Hematopoietic multipotent progenitor cell treated with erythropoietin and hydrocortisone succinate and interleukin-3 and kit ligand, for 15 days (in vitro differentiated cells): Measurements from ENCODE around the gene BDKRB2.

Experiments
- DNase-seq: peaks from one replicate; pipeline ENCODE4 v3.0.0-alpha.2; 2015; ENCODE audit warnings: low spot score

The BDKRB2 gene

DNA sequence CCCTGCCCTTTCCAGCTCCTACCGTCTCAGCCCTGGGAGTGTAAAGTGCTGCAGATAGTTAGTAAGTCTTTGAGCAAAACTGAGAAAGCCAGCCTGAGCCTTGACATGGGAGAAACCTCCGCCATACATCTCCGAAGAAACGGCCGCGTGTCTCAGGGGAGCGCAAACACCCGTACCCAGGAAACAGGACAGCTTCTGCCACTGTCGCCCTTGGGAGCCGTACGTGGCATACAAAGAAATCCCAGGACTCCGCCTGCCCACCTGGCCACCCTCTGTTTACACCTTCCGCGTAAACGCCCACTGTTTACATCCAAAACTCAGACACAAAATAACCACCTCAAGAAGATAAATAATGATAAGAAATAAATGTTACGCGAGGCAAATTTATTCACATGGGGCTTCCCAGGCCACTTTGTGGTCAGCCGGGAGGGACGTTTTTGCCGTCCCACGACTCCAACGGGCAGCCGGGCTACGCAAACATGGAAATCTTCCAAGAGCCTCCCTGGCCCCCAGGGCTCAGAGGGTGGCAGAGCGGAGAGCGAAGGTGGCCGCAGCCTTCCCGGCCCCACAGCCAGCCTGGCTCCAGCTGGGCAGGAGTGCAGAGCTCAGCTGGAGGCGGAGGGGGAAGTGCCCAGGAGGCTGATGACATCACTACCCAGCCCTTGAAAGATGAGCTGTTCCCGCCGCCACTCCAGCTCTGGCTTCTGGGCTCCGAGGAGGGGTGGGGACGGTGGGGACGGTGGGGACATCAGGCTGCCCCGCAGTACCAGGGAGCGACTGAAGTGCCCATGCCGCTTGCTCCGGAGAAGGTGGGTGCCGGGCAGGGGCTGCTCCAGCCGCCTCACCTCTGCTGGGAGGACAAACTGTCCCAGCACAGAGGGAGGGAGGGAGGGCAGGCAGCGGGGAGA, at the start of gene BDKRB2:
Gene BDKRB2, plus strand, starts transcription at position 689 of the 908 bp plus-strand sequence. CDS start 32,269 bp downstream, outside the sequence.
- DNase-seq, result no peak

DNA sequence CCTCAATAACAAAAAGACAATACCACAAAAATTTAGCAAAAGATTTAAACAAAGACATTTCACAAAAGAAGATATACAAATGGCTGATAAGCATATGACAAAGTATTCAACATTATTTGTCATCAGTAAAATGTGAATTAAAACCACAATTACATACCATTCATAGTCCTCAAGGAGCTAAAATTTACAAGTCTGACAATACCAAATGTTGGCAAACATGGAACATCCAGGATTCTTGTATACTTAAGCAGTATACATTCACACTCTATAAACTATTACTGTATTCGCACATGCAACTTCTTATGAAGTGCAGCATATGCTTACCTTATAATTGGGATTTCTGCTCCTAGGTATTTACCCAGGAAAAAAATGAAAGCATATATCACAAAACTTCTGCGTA, 49.7 kb upstream of the BDKRB2 start:
- DNase-seq, result no peak

DNA sequence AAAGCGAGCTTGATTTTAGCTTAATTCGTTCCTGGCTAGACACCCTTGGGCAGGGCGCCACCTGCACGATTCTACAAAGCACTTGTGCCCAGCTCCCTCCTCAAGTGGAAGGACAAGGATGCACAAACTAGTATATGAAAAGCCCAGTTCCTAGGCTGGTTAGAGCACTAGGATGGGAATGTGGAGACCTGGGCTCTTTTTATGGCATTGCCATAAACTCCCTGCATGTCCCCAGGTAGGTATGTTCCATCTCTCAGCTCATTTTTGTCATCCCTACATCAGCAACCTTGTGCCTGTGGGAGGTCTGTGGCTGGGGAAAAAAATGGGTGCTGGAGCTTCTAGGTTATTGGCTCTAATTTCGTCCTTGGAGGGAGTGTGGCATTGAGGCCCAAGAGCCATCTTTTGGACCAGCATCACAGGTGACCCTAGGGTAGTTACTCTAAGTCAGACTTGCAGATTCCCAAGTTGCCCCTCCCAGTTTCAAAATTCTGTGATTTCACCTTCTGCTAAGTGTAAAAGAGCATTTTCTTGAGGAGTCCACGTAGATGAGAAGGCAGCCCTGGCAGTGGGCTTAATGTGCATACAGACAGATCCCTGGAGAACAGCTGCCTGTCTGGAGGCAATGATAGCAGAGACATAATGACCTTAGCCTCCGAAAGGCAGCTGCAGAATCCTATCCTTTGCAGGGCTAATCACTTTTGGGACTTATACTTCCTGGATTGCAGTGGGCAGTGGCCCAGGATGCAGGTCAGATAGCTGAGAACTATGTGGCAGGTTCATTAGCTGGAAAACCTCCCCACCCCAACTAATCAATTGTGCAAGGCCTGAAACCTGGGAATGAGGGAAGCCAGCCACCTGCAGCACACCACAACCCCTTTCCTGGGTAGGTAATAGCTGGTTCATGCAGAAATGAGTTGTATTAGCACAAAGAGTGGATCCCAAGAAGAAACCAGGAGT, 47.6 kb upstream of the BDKRB2 start:
- no peak for DNase-seq

DNA sequence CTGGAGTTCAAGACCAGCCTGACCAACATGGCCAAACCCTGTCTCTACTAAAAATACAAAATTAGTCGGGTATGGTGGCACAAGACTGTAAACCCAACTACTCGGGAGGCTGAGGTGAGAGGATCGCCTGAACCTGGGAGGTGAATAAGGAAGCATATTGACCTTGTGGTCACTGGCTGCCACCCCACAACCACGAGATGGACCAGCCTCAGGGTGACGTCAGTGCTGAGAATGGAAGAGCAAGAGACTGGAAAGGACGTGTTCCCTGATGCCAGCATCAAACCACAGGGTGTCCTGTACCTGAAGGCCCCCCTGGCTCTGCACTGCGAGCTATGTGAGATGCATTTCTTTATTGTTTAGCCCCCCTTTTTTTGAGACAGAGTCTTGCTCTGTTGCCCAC, 45.9 kb upstream of the BDKRB2 start:
- DNase-seq, result no peak

DNA sequence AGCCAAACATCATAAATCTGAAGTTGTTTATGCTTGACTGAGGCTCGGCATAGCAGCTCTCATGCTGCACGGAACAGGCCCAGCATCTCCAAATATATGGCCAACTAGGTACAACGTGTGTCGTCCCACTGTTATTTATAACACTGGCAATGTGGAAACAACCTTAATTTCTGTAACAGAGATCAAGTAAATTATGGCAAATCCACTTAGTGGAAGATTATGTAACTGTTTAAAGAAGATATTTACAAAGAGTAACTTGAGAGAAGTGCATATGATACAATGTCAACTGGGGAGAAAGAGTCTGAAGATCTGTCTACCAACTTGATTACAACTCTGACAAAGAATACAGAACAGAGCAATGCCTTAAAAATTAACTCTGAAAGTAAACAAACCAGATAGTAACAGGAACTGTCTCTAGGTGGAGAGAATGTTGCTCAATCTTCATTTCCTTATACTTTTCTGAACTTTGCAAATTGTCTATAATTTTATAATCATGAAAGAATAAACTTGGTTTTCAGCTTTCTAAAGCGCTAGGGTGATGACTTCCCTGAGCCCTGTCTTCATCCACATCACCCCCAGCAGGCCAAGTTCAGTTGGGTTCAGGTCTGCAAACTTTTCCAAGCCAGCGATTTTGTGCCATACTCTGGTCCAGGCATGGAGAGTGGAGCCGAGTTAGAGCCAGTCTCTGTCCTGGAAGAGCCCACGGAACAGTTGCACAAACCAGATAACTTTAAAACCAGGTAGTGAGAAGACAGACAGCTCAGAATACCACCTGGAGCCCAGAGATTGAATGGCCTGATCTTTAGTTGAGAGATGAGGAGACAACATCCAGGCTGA, 44.3 kb upstream of the BDKRB2 start:
- DNase-seq, result no peak

DNA sequence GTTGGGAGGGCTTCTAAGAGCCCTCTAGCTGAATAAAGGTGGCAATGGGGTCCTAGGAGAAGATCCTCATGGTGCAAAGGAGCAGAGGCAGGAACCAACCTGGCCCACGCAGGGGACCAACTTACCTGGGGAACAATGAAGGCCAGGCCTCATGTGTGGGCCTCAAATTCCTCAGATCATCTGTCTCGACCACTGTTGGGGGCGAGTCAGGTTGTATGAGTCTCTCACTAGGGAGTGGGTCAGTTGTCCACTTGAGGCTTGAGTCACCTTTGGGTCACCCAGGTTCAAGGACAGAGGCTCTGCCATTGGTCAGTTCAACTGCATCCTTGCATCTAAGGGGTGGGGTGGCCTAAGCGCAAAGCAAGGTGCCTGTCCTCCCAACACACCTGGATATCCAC, 43.7 kb upstream of the BDKRB2 start:
- no peak for DNase-seq

DNA sequence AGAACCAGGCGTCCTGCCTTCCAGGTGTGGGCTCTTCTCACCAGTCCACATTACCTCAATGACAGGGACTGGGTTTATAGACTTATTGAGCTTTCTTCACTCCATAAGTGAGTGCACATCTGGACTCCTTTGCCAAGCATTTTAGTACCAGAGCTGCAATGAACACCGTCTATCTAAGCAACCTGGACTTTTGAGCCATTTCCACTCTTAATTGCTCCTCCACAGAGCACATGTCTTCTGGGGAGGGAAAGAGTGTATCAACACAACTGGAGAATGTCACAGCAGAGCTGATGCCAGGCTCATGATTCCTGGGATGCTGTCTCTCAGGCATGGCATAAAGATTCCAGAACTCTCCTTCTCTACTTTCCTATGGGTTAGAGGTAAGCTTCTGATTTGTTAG, 43.0 kb upstream of the BDKRB2 start:
- no peak for DNase-seq

DNA sequence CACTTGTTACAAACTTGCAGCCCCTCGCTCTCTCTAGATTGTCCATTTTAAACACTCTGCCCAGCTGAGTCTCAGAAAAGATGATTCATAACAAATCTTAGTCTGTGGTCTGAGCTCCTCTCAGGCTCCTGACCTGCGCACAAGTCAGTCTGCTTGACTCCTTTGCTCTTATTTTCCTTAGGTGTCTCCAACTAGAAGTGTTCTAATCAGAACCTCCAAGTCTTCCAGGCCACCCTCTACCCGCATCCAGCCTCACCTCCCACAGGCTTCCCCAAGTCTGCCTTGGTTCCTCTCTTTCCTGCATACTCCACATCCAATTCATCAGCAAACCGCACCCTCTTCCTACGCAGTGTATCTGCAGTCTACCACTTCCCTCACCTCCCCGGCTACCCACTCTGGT, 42.4 kb upstream of the BDKRB2 start:
- DNase-seq, result no peak

DNA sequence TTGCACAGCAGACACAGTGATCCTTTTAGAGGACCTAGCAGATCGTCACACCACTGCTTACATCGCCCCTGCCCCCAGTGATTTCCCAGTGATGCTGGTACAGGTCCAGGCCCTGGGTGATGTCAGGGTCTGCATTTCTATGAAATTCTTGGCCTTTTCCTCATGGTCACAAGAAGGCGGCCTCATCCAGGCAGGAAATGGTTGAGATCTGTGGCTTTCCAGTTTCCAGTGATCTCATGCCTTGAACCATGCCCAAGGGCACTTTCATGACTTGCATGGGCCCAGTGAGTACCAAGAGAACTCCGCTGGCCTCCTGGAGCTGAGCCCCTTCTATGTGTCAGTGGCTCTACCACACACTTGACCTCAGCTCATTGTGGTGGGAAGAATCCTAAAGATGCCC, 41.9 kb upstream of the BDKRB2 start:
- no peak for DNase-seq

DNA sequence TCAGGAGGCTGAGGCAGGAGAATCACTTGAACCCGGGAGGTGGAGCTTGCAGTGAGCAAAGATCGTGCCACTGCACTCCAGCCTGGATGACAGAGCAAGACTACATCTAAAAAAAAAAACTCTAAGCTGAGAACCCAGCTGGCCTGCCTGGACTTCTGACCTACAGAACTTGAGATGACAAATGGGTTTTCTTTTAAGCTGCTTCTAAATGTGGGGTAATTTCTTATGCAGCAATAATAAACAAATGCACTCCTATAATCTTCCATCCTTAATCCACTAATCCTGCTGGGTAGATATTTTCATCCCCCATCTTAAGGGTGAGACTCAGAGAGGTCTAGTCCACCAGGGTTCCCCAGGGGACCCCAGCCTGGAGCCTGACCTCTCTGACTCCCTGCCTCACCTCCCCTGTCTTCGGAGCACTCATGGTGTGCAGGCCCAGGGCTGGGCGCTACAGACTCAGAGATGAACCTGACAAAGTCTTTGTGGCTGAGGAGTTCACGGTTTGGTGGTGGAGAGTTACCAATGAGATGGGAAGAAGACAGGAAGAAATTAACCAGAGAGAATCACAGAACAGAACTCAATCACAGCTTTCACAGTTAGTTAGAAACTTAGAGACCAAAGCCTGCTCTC, 39.7 kb upstream of the BDKRB2 start:
- DNase-seq, result no peak

DNA sequence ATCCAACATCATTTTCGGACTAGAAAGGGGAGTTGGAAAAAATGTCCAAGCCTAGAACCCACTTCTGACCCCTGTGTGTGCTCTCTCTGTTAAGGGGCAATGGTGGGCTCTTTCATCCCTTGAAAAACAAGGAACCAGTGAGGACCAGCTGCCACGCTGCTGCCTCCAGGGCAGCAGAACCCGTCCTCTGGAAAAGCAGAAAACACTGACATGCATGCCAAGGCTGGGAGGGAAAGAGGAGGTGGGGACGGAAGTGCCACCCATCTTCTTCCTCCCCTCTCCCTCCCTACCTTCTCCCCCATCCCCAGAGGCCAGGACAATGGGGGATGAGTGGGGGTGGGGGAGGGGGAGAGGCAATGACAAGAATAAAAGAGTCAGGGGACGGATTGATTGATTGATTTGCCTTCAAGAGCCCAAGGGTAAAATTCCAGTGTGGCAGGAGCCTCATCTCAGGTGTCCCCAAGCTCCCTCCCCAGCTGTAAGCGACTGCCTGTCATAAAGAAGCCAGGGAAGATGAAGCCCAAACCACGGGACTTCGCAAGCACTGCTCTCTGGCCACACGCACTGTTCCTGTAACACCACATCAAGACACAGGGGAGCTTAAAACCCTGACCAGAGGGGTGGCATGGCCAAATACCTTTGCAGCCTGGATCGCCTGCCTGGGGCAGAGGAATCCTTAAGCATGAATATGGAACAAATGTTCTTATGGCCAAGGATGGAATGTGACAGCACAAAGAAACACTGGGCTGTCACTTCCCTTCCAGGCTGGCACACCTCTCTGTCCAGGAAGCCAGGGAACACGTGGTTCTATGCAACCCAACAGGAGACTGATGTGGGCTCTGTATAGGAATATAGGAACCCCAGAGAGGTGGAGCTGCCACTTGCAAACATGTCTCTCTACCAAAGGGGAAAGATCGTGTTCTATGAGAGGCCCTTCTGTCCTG, 38.9 kb upstream of the BDKRB2 start:
- no peak for DNase-seq

DNA sequence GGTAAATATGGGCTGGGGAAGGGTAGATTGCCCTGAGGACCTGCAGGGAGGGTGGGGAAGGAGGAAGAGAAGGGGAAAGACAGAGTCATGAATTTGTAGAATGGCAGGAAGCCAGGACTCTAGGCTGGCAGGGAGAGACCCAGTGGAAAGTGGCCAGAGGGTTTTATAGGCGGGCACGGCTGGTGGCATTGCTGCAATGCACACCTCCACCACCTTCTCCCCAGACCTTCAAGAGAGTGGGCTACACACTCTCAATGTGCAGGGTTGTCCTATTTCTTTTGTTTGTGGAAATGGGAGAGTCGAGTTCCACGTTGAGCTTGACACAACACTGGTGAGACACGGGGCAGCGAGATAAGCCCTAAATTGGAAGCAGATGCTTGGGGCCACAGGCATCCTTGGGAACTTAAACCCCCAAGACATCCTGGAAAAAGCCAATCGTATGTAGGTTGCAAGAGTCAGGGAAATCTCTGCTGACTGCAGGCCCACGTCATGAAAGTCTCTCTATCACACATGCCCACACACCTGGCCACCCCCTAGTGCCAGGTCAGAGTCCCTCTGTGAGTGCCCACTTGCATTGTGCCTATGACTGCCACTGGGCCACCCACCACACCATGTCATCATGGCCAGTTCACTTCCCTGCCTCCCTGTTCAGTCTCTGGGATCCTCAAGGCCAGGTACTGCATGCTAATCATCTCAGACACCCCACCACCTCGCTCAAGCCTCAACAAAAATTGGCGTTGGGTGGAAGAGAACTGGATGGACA, 38.0 kb upstream of the BDKRB2 start:
- DNase-seq, result no peak

DNA sequence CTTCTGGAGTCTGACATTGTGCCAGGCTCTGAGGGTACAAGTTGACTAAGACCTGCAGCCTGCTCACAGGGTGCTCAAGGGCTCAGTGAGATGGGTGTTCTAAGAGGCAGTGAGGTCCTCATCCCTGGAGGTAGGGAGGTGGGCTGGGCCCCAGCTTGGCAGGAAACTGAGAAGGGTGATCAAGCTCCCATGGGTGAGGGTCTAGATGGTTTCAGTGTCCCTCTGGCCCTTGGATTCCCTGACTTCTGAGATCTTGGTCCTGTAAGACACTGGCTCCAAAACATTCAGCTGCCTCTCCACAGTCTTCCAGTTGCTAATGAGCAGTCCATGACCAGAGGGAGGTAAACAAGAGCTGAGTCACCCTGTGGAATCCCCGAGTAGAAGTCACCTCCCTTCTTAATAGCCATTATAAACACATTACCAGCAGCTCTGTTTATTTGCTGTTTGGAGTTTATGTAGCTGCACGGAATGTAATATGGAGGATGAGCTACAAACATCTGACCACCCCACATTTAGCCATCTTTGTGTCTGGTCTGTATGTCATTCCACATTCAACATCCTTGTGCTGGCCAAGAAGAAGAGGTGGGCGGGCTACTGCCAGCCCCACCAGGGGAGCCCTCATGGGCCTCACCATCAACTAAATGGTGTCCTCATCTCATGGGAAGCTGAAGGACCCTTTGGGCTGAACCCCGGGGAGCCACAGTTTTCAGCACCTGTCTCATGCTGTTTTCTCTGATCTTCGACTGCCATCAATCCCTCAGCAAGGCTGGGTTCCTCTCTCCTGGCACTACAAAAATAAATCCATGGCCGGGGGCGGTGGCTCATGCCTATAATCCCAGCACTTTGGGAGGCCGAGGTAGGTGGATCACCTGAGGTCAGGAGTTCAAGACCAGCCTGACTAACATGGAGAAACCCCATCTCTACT, 37.2 kb upstream of the BDKRB2 start:
- DNase-seq, result no peak

DNA sequence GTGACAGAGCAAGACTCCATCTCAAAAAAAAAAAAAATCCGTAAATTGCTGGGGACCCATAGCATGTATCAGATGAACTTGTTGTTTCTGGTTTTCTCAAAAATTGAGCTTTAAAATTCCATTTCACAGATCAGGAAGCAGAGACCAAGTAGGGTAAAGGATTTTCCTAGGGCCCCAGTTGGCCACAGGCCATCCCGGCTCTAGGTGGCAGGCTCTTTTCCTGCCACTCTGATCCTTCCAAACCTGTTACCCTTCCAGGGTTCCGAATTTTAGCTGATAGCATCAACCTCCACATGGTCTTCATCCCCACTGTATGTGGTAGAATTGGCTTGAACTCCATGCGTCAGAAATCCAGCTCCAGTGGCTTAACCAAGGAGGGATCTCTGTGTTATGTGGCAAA, 36.1 kb upstream of the BDKRB2 start:
- no peak for DNase-seq

DNA sequence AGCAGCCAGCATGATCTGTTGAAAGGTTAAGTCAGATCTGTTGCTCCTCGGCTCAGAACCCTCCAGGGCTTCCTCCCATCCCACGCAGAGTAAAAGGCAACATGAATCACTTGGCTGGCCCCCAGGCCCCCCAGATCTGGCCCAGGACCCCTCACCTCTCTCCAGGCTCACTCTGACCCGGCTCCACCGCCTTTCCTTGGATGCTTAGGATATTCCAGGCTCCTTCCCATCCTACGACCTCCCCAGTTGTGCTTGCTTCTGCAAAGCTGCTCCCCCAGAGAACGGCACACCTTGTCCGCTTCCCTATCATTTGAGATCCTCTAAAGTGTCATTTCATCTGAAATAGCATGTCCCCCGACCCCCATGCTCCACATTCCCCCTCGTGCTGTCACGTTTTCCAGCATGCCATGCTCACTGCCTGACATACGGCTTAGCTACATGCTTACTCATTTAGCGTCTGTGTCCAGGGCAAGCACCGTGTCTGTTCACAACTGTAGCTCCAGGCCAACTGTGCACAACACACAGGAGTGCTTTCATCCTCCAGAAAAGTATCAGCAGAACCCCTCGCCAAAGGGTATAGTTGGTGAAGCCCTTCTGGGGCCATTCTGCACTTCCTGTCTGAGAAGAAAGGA, 33.6 kb upstream of the BDKRB2 start:
- DNase-seq, result no peak

DNA sequence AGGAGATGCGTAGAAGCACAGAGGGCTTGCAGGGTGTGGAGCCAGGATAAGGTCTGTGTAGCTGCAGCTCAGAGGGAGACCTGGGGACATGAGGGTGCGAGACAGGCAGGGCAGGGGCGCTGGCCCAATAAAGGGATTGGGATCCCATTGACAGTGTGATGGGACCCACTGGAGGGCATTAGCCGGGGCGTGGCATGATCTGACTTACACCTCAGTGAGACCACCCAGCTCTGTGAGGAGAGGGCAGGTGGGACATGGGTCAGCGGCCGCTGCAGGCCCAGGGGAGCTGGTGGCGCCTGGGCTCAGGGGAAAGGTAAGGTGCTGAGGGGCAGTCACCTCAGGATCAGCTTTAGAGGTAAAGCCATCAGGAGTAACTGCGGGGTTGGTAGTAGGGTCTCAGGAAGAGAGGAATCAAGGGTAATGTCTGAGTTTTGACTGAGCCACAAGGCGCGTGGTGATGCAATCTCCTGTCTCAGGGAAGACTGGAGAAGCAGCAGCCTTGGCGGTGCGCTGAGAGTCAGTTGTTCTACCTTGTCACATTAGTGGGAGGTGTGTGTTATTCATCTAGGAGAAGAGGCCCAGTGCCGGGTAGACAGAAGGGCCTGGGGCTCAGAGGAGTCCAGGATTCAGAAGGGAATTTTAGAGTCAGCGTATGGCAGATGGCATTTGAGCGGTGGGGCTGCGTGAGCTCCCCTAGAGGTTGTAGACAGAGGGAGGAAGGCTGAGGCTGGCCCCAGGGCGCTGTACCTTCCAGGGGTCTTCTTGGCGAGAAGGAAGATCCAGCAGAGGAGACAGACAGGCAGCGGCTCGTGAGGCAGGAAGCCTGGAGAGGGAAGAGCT, 30.8 kb upstream of the BDKRB2 start:
- DNase-seq, result no peak

DNA sequence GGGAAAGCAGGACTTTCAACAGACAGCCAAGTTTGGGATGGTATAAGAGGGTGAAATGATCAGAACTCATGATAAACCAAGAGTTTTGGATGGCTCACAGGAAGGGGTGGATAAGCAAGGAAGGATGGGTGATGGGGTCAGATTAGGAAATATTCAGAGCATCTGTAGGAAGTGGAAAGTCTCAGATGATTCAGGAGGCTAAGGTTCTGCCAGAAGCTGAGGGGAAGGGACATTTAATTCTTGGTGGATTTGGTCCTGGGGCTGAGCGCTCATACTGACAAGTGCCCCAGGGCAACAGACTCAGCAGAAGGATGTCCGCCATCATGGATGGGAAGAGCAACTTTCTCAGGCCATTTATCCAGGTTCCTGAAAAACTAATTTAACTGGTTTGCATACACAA, 28.4 kb upstream of the BDKRB2 start:
- DNase-seq, result no peak
